B cell (primary cell): Measurements from ENCODE around the gene CCL26. TPM values are rescaled to one million over a fixed set of nuclear protein-coding genes. Genes with fewer than 3 reads are reported as not detected.
"Not testable (repeated sequence)": the region's sequence is repeated elsewhere in the genome, so short reads cannot be mapped to it uniquely, and the experiment has no call there.

ENCODE experiments used
- ATAC-seq: fragments of 200-7000 bp; cut with Tn5 transposase; one replicate; pipeline ENCODE4 v1.10.0; 2021; ENCODE audit warnings: low read depth, mild to moderate bottlenecking, moderate number of reproducible peaks, moderate library complexity
- CTCF ChIA-PET: fragments of 350-600 bp; sonication (Branson Sonifier 250); formaldehyde crosslinking; loops from one replicate; lab custom pipeline; 2021; ENCODE audit warnings: antibody characterized with exemption, inconsistent platforms; lab: Charles Lee
- POLR2A ChIA-PET: fragments of 350-600 bp; sonication (Branson Sonifier 250); formaldehyde crosslinking; loops from one replicate; lab custom pipeline; 2021; ENCODE audit warnings: antibody characterized with exemption; lab: Charles Lee
- DNase-seq: peaks from one replicate; pipeline ENCODE4 v3.0.0; 2013
- H2AFZ ChIP-seq: 2 replicates; pipeline ENCODE4 v1.6.1; 2012; ENCODE audit warnings: mild to moderate bottlenecking, low read depth, low read length; ENCODE audit not compliant: insufficient read depth, poor library complexity, severe bottlenecking
- H3K27ac ChIP-seq, 2 donors: 1 replicate in 1 of 2; 2 replicates in 1 of 2; pipeline ENCODE4 v1.5.1; 2012 to 2013; ENCODE audit warnings: low read length in 2 of 2, mild to moderate bottlenecking in 2 of 2, moderate library complexity in 1 of 2
- H3K27me3 ChIP-seq, 4 experiments: fragments of 200-600 bp in 1 of 4; sonication (generic) in 1 of 4; replicated peaks in 1 of 4; 1 replicate in 2 of 4; 2 replicates in 2 of 4; pipeline versions ENCODE4 v1.6.1 to v1.7.0; 2013 to 2016; ENCODE audit warnings: low read length in 3 of 4, mild to moderate bottlenecking in 2 of 4, mixed read lengths in 1 of 4, moderate library complexity in 1 of 4; ENCODE audit not compliant: insufficient read depth in 4 of 4, control insufficient read depth in 3 of 4; ENCODE audit errors: control extremely low read depth in 1 of 4
- H3K36me3 ChIP-seq, 2 experiments: replicated peaks in 1 of 2; 1 replicate in 1 of 2; 2 replicates in 1 of 2; pipeline versions ENCODE4 v1.6.1 to v1.7.1; 2013; ENCODE audit warnings: low read length in 1 of 2; ENCODE audit not compliant: insufficient read depth in 2 of 2, control insufficient read depth in 1 of 2; ENCODE audit errors: control extremely low read depth in 1 of 2, extremely low read depth in 1 of 2
- H3K4me1 ChIP-seq, 2 donors: fragments of 200-600 bp in 1 of 2; sonication (generic) in 1 of 2; 1 replicate in 1 of 2; 2 replicates in 1 of 2; pipeline versions ENCODE4 v1.5.1 to v1.6.1; 2013 to 2017; ENCODE audit warnings: low read length in 2 of 2; ENCODE audit not compliant: control insufficient read depth in 2 of 2, insufficient read depth in 2 of 2
- H3K4me2 ChIP-seq: replicated peaks from 2 replicates; pipeline ENCODE3; 2012; ENCODE audit warnings: mild to moderate bottlenecking, low read depth, low read length; ENCODE audit not compliant: poor library complexity, severe bottlenecking
- H3K4me3 ChIP-seq, 5 experiments: fragments of 200-600 bp in 1 of 5; sonication (generic) in 1 of 5; 1 replicate in 3 of 5; 2 replicates in 2 of 5; pipeline versions ENCODE4 v1.5.1 to v1.7.0; 2011 to 2016; ENCODE audit warnings: low read length in 4 of 5, mild to moderate bottlenecking in 4 of 5, low read depth in 2 of 5, control low read depth in 1 of 5, moderate library complexity in 1 of 5; ENCODE audit not compliant: insufficient read depth in 1 of 5; ENCODE audit errors: control extremely low read depth in 1 of 5, extremely low read depth in 1 of 5
- H3K79me2 ChIP-seq: fragments of 200-600 bp; sonication (generic); one replicate; pipeline ENCODE4 v1.6.0; 2016; ENCODE audit warnings: low read length; ENCODE audit not compliant: control insufficient read depth, insufficient read depth
- H3K9ac ChIP-seq: fragments of 200-600 bp; sonication (generic); 2 replicates; pipeline ENCODE4 v1.6.1; 2017; ENCODE audit warnings: mild to moderate bottlenecking, low read length, moderate library complexity
- H3K9me3 ChIP-seq, 3 donors: one replicate each; pipeline versions ENCODE4 v1.6.1 to v1.7.1; 2013; ENCODE audit warnings: low read length in 2 of 3; ENCODE audit not compliant: control insufficient read depth in 2 of 3, insufficient read depth in 1 of 3; ENCODE audit errors: control extremely low read depth in 1 of 3
- H4K20me1 ChIP-seq: 2 replicates; pipeline ENCODE4 v1.6.0; 2012; ENCODE audit warnings: mild to moderate bottlenecking, low read length; ENCODE audit not compliant: insufficient read depth, control insufficient read depth, poor library complexity, severe bottlenecking
- H3K27ac Mint-ChIP-seq: one replicate; pipeline ENCODE4 v1.8.0; 2021; ENCODE audit warnings: mixed read lengths
- H3K27me3 Mint-ChIP-seq: one replicate; pipeline ENCODE4 v1.8.0; 2021; ENCODE audit warnings: mixed read lengths
- H3K4me1 Mint-ChIP-seq: one replicate; pipeline ENCODE4 v1.8.0; 2021; ENCODE audit warnings: mixed read lengths
- H3K4me3 Mint-ChIP-seq: one replicate; pipeline ENCODE4 v1.8.0; 2021; ENCODE audit warnings: mixed read lengths
- H3K9me3 Mint-ChIP-seq: one replicate; pipeline ENCODE4 v1.8.0; 2022; ENCODE audit warnings: mixed read lengths; ENCODE audit not compliant: insufficient read depth
- EZH2 ChIP-seq: IDR thresholded peaks from 2 replicates; pipeline ENCODE4 v1.6.1; 2012; ENCODE audit warnings: borderline replicate concordance, low read depth, mild to moderate bottlenecking, moderate library complexity, low read length; ENCODE audit not compliant: insufficient read depth, poor library complexity, severe bottlenecking
- WGBS: methylation state at CpG from one replicate; pipeline ENCODE4 v1.1.5; 2013; ENCODE audit warnings: missing lambda C conversion rate; ENCODE audit not compliant: insufficient coverage; 5-methylcytosine and 5-hydroxymethylcytosine counted together
- intact Hi-C: fragments of 100-400 bp; cut with micrococcal nuclease; formaldehyde crosslinking; loops from one replicate; pipeline ENCODE4 v1.10.0; 2022
- polyA plus RNA-seq: library from polyadenylated mRNA; depleted of rRNA; stranded (reverse); fragments of >200 nt; gene quantifications from 2 replicates; pipeline ENCODE4 v1.2.3, GENCODE V29; 2012
- total RNA-seq, 2 donors: library from RNA; stranded (reverse); fragments of 120-200 nt in 1 of 2; gene quantifications; 1 replicate in 1 of 2; 2 replicates in 1 of 2; pipeline versions ENCODE4 v1.2.3 to v1.2.4, GENCODE V29; 2013 to 2022
- TF ChIP-seq, protein P1 (sequence below): fragments of 200-600 bp; IDR thresholded peaks from one replicate; pipeline ENCODE4 v1.8.0; 2022; ENCODE audit warnings: antibody characterized with exemption, mild to moderate bottlenecking

The CCL26 gene
- total and polyA plus RNA-seq, 2 donors (not counting 1 experiment from before 2014, with no cell fraction given): not detected

DNA sequence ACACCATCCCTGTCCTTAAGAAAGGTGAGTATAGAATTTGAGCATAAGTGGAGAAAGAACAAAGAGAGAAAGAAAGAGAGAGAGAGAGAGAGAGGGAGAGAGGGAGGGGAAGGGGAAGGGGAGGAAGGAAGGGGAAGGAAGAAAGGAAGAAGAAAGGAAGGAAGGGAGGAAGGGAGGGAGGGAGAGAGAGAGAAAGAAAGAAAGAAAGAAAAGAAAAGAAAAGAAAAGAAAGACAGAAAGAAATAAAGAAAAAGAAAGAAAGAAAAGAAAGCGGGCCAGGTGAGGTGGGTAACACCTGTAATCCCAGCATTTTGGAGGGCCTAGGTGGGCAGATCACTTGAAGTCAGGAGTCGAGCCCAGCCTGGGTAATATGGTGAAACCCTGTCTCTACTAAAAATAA lies 21.7 kb upstream of the CCL26 start:
- 83% methylated on average over 2 of the region's 2 CpGs for WGBS
- Histone ChIP-seq H3K36me3 (no peaks in the 10 kb centered on the region), H2AFZ (no peak overlapping the region), H3K4me1 (no peaks in the 10 kb centered on the region), H4K20me1 (no peaks in the 10 kb centered on the region), H3K79me2 (no peaks in the 10 kb centered on the region), H3K9ac (no peak overlapping the region), H3K27me3 (peaks cover 0 to 2% (median 0%) of the 10 kb centered on the region in 4 experiments), H3K9me3 (no peaks in the 10 kb centered on the region), H3K4me2 (no peak overlapping the region), H3K4me3 (no peak overlapping the region), H3K27ac (no peak overlapping the region)
- no peak for DNase-seq
- no peak for ATAC-seq
- Mint-ChIP-seq H3K4me1 (no peaks in the 10 kb centered on the region), H3K9me3 (no peaks in the 10 kb centered on the region), H3K27me3 (peaks cover 18% of the 10 kb centered on the region), H3K4me3 (no peak overlapping the region), H3K27ac (no peak overlapping the region)
- intact Hi-C loops: no loop called here
- ChIA-PET POLR2A (no interaction called here), CTCF (no interaction called here)
- no peak for TF ChIP-seq EZH2
- TF ChIP-seq, protein P1, sequence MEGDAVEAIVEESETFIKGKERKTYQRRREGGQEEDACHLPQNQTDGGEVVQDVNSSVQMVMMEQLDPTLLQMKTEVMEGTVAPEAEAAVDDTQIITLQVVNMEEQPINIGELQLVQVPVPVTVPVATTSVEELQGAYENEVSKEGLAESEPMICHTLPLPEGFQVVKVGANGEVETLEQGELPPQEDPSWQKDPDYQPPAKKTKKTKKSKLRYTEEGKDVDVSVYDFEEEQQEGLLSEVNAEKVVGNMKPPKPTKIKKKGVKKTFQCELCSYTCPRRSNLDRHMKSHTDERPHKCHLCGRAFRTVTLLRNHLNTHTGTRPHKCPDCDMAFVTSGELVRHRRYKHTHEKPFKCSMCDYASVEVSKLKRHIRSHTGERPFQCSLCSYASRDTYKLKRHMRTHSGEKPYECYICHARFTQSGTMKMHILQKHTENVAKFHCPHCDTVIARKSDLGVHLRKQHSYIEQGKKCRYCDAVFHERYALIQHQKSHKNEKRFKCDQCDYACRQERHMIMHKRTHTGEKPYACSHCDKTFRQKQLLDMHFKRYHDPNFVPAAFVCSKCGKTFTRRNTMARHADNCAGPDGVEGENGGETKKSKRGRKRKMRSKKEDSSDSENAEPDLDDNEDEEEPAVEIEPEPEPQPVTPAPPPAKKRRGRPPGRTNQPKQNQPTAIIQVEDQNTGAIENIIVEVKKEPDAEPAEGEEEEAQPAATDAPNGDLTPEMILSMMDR: no peak

DNA sequence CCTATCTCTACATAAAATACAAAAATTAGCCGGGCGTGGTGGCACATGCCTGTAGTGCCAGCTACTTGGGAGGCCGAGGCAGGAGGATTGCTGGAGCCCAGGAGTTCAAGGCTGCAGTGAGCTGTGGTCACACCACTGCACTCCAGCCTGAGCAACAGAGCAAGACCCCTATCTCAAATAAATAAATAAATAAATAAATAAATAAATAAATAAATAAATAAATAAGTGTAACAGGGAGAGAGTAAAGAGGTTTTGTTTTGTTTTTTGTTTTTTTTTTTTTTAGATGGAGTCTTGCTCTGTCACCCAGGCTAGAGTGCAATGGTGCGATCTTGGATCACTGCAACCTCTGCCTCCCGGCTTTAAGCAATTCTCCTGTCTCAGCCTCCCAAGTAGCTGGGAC lies 20.6 kb upstream of the CCL26 start:
- H3K79me2 ChIP-seq, H3K36me3 ChIP-seq, POLR2A ChIA-PET, DNase-seq, H3K27me3 ChIP-seq, H2AFZ ChIP-seq, H3K27ac Mint-ChIP-seq, CTCF ChIA-PET, H3K4me1 ChIP-seq, H3K27ac ChIP-seq, H3K9me3 ChIP-seq, H3K9ac ChIP-seq, H3K4me3 Mint-ChIP-seq, intact Hi-C loops, H3K9me3 Mint-ChIP-seq, H3K4me1 Mint-ChIP-seq, H4K20me1 ChIP-seq, ATAC-seq, H3K4me3 ChIP-seq, H3K4me2 ChIP-seq: not testable (repeated sequence)
- WGBS: 100% methylated on average over 1 of the region's 5 CpGs
- peaks cover 11% of the 10 kb centered on the region for H3K27me3 Mint-ChIP-seq
